SK-N-DZ (cell line): ENCODE data around the gene COX6A2. TPM values are rescaled to one million over a fixed set of nuclear protein-coding genes. Genes with fewer than 3 reads are reported as not detected.
A peak's percentile ranks its signal among the peaks of the same experiment; 100 is the strongest.

Experiments
- DNase-seq: peaks from one replicate; pipeline ENCODE4 v3.0.0-alpha.2; 2015; ENCODE audit warnings: low spot score
- polyA plus RNA-seq, 2 experiments: library from polyadenylated mRNA; depleted of rRNA; stranded (reverse); fragments of >200 nt; gene quantifications; 2 replicates each; pipeline ENCODE4 v1.2.3, GENCODE V29; 2014

COX6A2 gene
- polyA plus RNA-seq (2014; cell fraction: cytosol; rRNA removed), result not detected in 2 replicates
- polyA plus RNA-seq (2014; cell fraction: nucleus; rRNA removed), result not detected in 2 replicates

DNA sequence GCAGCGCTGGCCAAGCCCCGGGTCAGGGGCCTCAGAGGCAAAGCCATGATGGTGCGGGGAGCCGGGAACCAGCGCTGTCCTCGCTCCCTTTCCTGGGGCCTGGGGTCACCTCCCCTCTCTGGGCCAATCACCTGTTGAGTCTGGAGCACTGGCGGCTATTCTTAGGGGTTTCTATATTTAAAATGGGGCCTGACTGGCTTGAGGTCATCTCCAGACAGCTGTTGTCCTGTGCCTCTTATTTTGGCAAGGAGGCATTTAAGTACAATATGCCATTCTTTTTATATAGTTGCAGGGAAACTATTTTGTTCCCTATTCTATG is at the start of gene COX6A2:
Gene COX6A2 (minus strand): TSS at position 82 of the 319 bp plus-strand sequence. CDS start 35 bp downstream, at position 47.
- DNase-seq, result no peak

DNA sequence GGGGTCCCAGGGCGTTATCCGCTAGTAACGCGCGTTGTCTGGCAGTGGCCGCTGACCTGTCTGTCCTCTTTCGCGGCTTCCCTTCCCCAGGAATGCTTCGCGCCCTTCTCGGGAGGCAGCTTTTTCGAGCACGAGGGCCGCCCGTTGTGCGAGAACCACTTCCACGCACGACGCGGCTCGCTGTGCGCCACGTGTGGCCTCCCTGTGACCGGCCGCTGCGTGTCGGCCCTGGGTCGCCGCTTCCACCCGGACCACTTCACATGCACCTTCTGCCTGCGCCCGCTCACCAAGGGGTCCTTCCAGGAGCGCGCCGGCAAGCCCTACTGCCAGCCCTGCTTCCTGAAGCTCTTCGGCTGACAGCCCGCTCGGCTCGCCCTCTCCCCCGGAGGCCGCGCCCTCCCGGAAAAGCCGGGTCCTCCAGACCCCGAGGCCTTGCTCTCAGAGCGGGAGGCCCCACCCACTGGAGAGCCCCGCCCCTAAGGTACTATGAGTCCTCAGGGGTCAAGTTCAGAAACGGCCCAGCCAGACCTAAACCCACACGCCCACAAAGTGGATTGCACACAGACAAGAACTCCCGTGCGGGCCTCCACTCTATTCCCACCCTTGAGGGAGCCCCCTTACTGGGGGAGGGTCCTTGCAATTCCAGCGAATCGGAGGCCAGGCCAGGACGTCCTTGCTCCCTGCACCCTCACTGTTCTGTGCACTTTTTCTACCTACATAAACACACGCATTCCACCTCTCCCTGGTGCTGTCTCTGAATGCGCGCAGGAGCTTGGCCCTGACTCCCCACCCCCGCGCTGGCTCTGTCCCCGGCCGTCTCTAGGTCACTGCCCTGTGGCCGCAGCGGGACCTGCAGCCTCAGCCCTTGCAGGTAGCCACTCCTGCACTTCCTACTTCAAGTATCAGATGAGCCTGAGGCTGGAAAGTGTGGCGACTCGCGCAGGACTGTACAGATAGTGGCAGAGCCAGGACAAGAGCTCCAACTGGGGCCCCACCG is 49.4 kb upstream of the COX6A2 start:
- DNase-seq, result peak; percentile 47

DNA sequence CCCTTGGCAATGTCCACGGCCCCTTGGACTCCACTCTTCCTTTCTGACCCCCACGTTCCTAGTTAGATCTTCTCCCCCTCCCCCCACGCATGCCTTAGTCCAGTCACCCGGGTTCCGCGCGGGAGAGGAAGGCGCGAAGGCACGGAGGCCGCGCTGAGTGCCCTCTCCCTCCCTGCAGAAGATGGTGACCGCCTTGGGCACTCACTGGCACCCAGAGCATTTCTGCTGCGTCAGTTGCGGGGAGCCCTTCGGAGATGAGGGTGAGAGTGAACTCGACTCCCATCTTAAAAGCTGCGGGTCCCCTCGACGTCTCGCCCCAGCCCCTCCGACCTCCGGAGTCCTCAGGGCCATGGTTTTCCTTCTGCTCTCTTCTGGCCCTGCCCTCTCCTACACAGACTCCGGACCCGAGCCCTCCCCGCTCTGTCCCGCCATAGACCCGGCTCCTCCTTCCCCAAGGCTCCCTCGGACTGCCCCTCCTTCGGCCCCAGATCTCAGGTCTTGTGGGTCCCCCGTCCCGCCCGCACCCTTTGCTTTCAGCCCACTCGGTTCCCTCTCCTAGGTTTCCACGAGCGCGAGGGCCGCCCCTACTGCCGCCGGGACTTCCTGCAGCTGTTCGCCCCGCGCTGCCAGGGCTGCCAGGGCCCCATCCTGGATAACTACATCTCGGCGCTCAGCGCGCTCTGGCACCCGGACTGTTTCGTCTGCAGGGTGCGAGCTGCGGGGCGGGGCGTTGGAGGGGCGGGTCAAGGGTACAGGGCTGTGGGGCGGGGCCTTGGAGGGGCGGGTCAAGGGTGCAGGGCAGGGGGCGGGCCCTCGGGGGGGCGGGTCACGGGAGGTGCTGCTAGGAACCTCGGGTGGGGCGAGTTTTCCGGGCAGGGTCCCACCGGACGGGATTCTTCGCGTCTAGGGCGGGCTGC is 48.4 kb upstream of the COX6A2 start:
- peak; percentile 52 for DNase-seq

DNA sequence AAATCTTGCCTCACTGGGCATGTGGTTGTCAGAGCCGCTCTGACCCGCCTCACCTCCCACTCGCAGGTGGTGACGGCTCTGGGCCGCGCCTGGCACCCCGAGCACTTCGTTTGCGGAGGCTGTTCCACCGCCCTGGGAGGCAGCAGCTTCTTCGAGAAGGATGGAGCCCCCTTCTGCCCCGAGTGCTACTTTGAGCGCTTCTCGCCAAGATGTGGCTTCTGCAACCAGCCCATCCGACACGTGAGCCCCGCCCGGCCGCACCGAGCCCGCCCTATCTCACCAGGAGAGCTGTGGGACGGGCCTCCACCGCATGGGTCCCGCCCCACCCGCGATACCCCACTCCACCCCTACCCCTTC is 47.8 kb upstream of the COX6A2 start:
- DNase-seq, result no peak

DNA sequence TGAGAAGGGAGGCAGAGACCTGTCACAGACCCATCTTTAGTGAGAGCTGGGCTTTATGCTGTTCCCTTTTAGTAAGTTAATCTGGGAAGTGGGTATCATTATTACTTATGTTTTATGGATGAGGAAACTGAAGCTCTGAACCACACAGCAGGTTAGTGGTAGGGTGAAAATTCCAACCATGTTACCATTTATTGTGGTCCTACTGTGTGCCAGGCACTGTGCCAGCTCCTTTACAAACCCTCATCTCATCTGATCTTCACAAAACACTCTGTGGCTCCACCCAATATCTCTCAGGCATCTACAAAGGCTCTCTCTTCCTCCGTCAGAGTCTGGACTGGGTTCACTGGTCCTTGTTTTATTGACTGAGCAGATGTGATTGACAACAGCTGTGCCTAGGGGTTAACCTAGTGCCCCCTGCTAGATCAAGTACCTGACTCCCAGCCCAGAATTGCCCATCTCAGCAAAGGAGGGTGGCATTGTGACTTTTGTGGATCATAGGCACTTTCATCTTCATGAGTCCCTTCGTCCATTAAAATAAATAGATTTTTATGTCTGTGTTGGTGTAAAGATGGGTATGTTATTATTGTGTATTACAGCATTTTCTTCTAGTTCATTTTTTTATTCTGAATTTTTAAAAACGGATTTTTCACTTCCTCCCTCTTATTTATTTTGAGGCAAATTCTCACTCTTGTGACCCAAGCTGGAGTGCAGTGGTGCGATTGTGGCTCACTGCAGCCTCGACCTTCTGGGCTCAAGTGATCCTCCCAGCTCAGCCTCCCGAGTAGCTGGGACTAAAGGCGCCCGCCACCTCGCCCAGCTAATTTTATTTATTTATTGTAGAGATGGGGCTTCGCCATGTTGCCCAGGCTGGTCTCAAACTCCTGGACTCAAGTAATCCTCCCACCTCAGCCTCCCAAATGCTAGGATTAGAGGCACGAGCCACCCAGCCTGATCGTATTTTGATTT is 46.9 kb upstream of the COX6A2 start:
- DNase-seq, result no peak

DNA sequence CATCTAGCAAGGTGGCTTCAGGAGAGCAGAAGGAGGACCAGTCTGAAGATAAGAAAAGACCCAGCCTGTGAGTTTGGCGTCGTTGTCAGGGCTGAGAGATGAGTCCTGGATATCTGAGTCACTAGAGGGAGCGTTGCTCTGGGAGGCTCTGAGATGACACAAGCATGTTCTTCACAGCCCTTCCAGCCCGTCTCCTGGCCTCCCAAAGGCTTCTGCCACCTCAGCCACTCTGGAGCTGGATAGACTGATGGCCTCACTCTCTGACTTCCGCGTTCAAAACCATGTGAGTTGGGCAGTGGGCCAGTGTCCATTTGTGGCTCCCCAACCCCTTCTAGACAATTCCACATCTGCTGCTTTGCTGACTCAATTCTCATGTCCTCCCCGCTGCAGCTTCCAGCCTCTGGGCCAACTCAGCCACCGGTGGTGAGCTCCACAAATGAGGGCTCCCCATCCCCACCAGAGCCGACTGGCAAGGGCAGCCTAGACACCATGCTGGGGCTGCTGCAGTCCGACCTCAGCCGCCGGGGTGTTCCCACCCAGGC is 46.1 kb upstream of the COX6A2 start:
- no peak for DNase-seq

DNA sequence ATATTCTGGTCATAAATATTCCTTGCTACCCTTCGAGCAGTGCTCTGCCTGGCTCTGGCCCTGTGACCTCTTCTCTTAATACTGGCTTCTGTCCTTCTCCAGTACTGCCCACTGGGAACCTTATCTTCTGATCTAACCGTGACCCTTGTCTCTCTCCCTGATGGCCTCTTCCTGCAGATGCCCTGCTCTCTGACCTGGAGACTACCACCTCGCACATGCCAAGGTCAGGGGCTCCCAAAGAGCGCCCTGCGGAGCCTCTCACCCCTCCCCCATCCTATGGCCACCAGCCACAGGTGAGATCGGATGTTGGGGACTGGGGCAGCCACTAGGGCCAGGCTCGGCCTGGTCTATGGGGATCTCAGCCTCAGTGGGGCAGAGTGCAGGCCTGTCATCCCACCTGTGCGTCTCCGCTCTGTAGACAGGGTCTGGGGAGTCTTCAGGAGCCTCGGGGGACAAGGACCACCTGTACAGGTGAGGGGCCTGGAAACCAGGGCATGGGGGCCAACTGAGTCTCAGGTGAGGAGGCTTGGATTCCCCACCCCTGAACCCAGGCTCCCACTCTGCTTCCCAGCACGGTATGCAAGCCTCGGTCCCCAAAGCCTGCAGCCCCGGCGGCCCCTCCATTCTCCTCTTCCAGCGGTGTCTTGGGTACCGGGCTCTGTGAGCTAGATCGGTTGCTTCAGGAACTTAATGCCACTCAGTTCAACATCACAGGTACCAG is 45.3 kb upstream of the COX6A2 start:
- DNase-seq, result no peak

DNA sequence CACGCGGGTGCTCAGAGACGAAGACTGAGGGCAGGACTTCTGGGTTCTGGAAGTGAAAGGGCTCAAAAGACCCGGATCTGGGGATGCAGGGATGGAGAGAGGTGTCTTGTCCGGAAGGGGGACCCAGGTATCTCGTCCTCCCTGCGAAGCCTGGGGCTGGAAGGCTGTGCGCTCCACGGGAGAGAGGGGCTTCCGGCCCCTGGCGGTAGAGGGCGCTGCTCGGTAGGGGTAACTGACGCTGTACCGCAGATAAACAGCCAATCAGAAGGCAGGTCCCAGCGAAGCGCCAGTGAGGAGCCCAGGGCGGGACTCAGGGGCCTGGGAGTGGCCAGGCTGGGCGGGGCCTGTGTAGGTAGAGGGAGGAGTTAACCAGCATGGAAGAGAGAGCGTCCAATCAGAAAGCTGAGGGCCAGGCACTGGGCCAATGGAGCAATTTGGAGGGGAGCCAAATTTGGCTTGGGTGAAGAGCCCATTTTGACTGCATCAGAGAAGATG is 44.6 kb upstream of the COX6A2 start:
- DNase-seq, result peak; percentile 72

DNA sequence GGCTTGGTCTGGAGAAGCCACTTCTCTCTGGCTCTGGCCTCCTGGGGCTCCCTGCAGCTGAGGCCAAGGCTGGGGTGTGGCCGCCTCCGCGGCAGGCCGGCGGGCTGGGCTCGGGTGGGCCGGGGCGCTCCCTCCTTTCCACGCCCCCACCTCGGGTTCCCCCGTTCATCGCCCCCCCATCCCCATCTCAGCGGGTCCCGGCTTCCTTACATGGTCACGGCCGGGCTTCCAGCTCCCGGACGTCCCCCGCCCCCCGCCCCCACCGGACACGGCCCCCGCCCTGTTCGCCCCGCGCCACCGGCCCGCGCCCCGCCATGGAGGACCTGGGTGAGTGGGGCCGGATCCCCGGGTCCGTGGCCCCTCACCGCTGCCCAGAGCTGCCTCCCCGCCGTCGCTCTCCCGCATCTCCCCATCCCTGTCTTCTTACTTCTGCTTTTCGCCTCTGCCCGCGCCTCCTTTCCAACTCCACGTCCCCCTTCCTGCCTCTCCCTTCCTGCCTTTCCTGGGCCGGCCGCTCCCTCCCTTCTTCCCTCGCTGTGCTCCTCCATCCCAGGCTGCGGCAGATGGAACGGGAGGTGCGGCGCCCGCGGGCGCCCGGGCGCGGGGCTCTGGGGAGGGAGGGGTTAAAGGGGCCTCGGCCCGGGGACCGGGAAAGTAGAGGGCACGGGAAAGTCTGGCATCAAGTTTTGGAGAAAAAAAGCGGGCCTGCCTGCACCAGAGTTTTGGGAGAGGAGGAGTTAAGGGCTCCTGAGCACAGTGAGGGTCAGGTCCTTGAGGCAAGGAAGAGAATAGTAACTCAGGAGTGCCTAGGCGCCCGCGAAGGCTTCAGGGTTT is 43.9 kb upstream of the COX6A2 start, which contains the start of gene TGFB1I1:
Gene TGFB1I1 (plus strand): TSS at position 278 of the 834 bp plus-strand sequence. CDS start 37 bp downstream, at position 315.
- DNase-seq, result peak; percentile 47

DNA sequence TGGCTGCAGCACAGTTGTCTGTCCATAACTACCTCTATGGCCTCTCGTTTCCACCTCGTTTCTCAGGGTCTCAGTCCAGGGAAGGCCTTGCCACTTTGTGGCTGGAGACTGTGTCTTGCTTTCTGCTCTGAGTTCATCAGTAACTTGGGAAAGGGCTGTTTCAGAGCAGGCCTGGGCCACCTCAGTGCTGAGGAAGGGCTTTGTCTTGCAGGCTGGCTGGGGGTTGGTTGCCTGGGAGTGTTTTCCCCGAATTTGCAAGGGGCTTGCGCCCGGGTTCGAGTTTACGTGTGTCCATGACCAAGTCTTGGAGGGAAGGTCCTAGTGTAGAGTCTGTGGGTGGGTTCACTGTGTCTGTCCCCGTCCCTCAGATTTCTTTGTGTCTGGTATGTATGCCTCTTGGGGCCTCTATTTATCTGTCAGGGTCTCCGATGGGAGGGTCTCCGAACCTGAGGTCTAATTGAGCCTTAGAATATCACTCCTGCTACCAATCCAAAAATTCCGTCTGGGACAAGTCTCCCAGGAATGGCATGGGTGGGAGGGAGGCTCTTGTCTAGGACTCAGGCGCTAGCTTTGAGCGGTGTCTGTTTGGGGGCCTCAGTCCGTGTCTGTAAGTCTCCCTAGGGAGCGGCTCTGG is 43.2 kb upstream of the COX6A2 start:
- DNase-seq, result peak; percentile 72

DNA sequence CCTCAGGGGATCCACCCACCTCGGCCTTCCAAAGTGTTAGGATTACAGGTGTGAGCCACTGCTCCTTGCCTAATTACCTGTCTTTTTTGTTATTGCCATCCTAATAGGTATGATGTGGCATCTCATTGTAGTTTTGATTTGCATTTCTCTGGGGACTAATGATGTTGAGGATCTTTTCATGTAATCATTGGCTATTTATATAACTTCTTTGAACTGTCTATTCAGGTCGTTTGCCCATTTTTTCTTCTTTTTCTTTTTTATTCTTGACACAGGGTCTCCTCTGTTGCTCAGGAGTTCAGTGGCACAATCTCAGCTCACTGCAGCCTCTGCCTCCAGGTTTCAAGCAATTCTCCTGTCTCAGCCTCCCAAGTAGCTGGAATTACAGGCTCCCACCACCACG is 42.5 kb upstream of the COX6A2 start:
- DNase-seq, result no peak

DNA sequence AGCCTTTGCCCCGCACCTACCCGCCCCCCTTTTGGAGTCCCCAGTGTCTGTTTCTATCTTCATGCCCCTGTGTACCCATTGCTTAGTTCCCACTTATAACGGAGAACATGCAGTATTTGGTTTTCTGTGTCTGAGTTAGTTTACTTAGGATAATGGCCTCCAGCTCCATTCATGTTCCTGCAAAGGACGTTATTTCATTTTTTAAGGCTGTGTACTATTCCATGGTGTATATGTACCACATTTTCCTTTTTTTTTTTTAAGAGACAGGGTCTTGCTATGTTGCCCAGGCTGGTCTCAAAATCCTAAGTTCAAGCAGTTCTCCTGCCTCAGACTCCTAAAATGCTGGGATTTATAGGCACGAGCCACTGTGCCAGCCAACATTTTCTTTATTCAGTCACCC is 39.7 kb upstream of the COX6A2 start:
- no peak for DNase-seq

DNA sequence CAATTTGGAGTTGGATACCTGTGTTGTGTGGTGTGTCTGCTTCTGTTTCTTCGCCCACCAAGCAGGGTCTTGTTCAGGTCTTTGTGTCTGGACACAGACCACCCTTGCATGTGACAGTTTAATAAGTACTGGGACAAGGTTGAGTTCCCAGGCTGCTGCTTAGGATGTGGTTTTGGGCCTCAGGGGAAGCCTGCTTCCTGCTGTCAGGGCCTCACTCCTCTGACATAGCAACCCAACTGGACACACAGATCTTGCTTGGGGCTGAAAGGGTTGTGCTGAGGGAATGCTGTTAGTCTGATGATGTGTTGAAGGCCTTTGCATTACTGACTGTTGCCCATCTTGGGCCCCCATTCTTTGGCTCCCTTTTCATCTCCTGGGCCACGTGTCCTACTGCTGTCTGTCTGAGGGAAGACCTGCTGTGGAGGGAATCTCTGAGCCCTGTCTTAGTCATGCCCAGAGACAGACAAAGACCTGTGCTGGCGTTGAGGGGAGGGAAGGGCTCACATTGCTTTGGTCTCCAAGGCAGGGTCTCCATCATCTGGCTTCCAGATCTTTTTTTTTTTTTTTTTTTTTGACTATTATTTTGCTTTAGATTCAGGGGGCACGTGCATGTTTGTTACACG is 39.1 kb upstream of the COX6A2 start:
- no peak for DNase-seq

DNA sequence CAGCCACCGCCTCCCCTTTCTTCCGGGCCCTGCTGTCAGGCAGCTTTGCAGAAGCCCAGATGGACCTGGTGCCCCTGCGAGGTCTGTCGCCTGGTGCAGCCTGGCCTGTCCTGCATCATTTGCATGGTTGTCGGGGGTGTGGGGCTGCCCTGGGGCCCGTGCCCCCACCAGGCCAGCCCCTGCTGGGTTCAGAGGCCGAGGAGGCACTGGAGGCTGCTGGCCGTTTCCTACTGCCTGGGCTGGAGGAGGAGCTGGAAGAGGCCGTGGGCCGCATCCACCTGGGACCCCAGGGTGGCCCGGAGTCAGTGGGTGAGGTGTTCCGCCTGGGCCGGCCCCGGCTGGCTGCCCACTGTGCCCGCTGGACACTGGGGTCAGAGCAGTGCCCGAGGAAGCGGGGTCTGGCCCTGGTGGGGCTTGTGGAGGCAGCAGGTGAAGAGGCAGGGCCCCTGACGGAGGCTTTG is 38.3 kb upstream of the COX6A2 start:
- DNase-seq, result no peak

DNA sequence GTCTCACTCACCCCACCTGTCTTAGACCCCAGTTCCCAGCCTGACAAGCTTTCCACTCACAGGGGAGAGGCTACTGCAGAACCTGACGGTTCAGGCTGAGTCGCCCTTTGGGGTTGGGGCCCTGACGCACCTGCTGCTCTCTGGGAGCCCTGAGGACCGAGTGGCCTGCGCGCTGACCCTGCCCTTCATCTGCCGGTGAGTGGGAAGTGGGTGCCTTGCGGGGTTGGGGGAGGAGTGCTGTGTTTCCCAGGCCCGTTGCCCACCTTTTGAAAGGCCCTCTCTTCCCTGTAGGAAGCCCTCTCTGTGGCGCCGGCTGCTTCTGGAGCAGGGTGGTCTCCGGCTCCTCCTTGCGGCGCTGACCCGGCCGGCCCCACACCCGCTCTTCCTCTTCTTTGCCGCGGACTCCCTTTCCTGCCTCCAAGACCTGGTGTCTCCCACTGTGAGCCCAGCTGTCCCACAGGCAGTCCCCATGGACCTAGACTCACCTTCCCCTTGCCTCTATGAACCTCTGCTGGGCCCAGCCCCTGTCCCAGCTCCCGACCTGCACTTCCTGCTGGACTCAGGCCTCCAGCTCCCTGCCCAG is 37.7 kb upstream of the COX6A2 start:
- DNase-seq, result no peak

DNA sequence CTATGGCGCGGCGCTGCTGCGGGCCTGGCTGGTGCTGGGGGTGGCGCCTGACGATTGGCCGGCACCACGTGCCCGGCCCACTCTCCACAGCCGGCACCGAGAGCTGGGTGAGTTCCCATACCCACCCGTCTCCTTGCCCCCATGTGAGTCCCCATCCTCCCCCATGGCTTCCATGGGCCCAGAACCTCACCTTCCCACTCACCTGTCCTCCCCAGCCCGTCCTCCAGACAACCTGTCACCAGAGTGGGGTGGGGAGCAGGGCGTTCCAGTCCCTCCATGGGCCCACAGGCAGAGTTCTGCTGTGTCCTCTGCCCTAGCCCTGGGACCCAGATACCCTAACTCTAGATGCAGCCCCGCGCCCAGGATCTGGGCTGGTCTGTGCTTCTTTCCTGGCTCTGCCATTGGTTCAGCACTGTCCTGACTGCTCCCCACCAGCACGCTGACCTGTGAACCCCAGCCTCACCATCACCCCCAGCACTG is 36.7 kb upstream of the COX6A2 start:
- DNase-seq, result no peak

DNA sequence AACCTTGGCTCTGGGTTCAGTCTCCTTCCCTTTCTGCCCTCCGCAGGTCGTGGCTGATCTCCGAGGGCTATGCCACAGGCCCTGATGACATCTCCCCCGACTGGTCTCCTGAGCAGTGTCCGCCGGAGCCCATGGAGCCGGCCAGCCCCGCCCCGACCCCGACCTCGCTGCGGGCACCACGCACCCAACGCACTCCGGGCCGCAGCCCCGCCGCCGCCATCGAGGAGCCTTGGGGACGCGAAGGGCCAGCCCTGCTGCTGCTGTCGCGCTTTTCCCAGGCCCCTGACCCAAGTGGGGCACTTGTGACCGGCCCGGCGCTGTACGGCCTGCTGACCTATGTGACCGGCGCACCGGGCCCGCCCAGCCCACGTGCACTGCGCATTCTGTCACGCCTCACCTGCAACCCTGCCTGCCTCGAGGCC is 36.2 kb upstream of the COX6A2 start:
- no peak for DNase-seq
